Measurements from ENCODE around the gene CHGA.

Gene CHGA

GRCh38 chr14:92937051-92937937 lies 14.3 kb downstream of the CHGA start:
- Histone ChIP-seq H3K9ac (no peak overlapping the region), H3K27me3 (no peaks in the 10 kb centered on the region), H3K9me3 (replicated peaks in 1 of 11) (no peaks in the 10 kb centered on the region), H3K4me3 (no peak overlapping the region), H3K36me3 (peaks cover 0 to 65% (median 25%) of the 10 kb centered on the region in 11 experiments; a peak in 16 of 22 replicates), H3K4me1 (peaks cover 0 to 28% (median 19%) of the 10 kb centered on the region in 10 experiments; a peak in 15 of 20 replicates), H3K4me2 (no peak overlapping the region), H3K27ac (no peak overlapping the region), H4K20me1 (peaks cover 0 to 100% (median 16%) of the 10 kb centered on the region in 11 experiments; a peak in 13 of 22 replicates)
- no peak for TF ChIP-seq Cebpa-rat (IDR thresholded peaks at IDR 0.05)

DNA sequence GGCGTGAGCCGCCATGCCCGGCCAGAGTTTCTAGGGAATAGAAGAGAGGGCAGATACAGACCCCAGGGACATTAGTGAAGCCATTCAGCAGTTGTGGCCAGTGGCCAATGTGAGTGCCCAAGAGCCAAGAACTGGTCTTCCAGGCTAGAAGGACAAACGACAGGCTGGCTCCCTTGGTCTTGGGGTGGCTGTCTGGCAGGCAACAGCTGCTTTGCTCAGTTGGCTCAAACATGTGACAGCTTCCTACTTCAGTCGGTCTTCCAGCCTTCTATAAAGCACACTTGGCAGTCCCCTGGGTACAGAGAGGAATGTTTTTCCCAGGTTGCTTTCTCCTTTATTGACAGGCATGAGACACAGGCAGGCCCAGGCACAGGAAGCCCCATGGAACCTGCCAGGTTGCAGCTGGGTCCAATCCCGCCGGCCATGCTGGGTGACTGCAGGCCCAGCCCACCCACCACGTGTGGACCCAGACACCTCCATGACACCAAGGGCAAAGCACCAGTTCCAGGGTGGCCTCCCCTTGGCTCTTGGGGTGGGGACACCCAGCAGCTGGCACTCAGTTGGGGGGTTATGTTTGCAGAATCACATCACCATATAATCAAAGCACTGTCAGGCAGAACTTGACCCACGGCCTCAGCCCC lies 15.4 kb downstream of the CHGA start:
- Histone ChIP-seq H3K4me2 (no peak overlapping the region), H3K9me3 (replicated peaks in 1 of 11) (no peaks in the 10 kb centered on the region), H3K27ac (no peak overlapping the region), H3K9ac (no peak overlapping the region), H3K36me3 (peaks cover 0 to 76% (median 35%) of the 10 kb centered on the region in 11 experiments; a peak in 18 of 22 replicates), H3K27me3 (no peaks in the 10 kb centered on the region), H4K20me1 (peaks cover 0 to 100% (median 22%) of the 10 kb centered on the region in 11 experiments; a peak in 16 of 22 replicates), H3K4me1 (peaks cover 0 to 30% (median 20%) of the 10 kb centered on the region in 10 experiments; a peak in 15 of 20 replicates), H3K4me3 (no peak overlapping the region)
- TF ChIP-seq Cebpa-rat (IDR thresholded peaks at IDR 0.05), result no peak

DNA sequence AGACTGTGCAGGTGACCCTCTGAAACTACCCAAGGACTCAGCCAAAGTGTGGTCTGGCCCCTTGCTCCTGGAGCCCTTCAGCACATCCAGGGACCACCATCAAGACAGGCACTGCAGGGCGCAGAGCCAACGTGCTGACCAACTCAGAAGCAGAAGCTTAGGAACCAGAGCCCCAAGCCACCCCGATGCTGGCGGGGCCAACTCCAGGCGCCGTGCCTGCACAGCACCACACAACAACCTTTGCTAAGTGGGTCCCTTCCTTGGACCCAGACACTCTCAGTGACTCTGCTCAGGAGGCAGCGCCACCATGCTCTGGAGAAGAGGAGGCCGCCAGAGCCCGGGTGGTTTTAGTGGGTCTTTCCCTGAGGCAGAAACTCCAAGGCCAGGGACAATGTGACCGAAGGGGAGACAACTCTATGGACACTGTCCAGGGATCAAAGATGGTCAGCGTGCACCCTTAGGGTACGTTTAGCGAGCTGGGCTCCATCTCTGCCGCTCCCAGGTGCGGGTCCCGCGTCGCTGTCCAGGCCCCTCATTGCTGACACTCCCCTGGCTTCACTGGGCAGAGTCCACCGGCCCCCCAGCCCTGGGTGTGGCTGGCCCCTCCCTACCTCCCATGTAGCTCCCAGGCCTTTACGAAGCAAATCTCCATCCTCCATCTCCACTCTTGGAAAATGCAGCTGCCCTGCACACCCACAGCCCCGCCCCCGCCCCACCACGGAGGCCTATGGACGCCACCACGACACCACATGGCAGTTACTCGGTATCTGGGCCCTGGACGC lies 16.1 kb downstream of the CHGA start:
- Histone ChIP-seq H3K9ac (no peak overlapping the region), H3K4me3 (no peak overlapping the region), H3K9me3 (replicated peaks in 1 of 11) (no peaks in the 10 kb centered on the region), H3K4me2 (peak overlapping the region in 2 of 11 experiments; percentile 52 to 66; a peak in 1 of 22 replicates), H3K27me3 (no peaks in the 10 kb centered on the region), H3K4me1 (peaks cover 0 to 37% (median 24%) of the 10 kb centered on the region in 10 experiments; a peak in 15 of 20 replicates), H3K27ac (no peak overlapping the region), H3K36me3 (peaks cover 0 to 83% (median 40%) of the 10 kb centered on the region in 11 experiments; a peak in 18 of 22 replicates), H4K20me1 (peaks cover 0 to 100% (median 30%) of the 10 kb centered on the region in 11 experiments; a peak in 17 of 22 replicates)
- TF ChIP-seq Cebpa-rat (IDR thresholded peaks at IDR 0.05), result no peak

DNA sequence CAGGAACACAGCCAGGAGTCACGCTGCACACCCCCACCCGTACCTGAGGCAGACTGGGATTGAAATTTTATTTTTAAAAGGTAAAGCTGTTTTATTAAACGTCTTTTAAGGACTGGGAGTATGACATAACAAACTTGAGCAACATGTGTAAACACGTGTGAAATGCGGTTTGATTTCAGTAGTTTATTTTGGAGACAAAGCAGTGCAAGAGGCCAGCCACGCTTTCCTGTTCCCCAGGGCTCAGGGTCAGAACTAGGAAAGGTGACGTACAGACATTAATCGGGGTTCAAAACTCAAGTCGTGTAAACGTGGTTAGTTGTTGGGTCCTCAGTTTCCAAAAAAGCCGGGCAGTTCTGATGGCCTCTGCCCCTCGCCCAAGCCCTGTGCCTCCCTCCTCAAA lies 16.7 kb downstream of the CHGA start:
- Histone ChIP-seq H3K4me2 (peak overlapping the region in 5 of 11 experiments; percentile 28 to 66 (median 54); a peak in 5 of 22 replicates), H3K36me3 (peaks cover 0 to 89% (median 40%) of the 10 kb centered on the region in 11 experiments; a peak in 18 of 22 replicates), H3K9ac (no peak overlapping the region), H3K9me3 (replicated peaks in 1 of 11) (no peaks in the 10 kb centered on the region), H3K4me1 (peaks cover 0 to 43% (median 30%) of the 10 kb centered on the region in 10 experiments; a peak in 16 of 20 replicates), H3K4me3 (no peak overlapping the region), H4K20me1 (peaks cover 0 to 100% (median 36%) of the 10 kb centered on the region in 11 experiments; a peak in 17 of 22 replicates), H3K27ac (no peak overlapping the region), H3K27me3 (no peaks in the 10 kb centered on the region)
- no peak for TF ChIP-seq Cebpa-rat (IDR thresholded peaks at IDR 0.05)

DNA sequence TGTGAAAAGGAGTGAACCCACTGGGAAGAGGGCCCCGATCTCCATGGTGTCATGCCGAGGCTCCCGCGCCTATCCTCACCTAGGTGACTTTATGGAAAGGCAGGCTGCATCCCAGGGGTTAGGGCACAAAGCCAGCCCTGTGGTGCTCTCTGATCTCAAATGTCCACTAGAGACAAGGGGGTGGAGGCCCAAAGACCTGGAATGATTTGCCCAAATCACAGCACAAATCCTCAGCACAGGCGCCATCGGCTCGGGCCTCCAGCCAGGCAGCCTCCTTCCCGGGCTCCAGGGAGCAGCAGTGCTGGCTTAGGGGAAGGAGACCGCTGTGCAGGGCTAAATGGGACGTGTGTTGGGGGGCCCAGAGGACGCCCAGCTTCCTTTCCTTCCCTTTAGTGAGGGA lies 17.6 kb downstream of the CHGA start:
- Histone ChIP-seq H3K27me3 (no peaks in the 10 kb centered on the region), H3K4me3 (no peak overlapping the region), H3K4me1 (peaks cover 0 to 52% (median 38%) of the 10 kb centered on the region in 10 experiments; a peak in 16 of 20 replicates), H3K36me3 (peaks cover under 1 to 96% (median 40%) of the 10 kb centered on the region in 11 experiments; a peak in 18 of 22 replicates), H3K9me3 (replicated peaks in 1 of 11) (no peaks in the 10 kb centered on the region), H4K20me1 (peaks cover 0 to 100% (median 44%) of the 10 kb centered on the region in 11 experiments; a peak in 17 of 22 replicates), H3K4me2 (peak overlapping the region in 8 of 11 experiments; percentile 20 to 66 (median 53); a peak in 13 of 22 replicates), H3K9ac (0 out of 22 replicates have a peak overlapping the region, but pooled peaks of 1 of the 11 experiments have one; percentile 18), H3K27ac (no peak overlapping the region)
- TF ChIP-seq Cebpa-rat (IDR thresholded peaks at IDR 0.05), result no peak

DNA sequence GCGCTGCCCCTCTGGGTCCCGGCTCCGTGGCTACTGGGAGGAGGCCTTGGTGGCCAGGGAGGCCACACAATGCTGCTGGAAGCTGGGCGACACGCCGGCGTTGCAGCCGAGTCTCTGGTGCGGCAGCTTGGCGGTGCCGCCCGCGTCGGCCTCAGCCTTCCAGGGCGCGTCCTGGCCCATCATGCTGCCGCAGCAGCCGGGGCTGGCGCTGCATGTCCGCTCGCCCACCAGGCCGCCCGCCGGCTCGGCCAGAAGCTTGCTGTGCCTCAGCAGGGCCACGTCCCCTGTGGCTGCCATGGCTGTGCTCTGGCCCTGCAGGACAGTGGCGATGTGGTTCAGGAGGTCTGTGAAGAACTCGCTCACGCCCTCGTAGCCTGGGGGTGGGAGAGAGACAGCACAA lies 18.6 kb downstream of the CHGA start:
- peaks cover 0 to 59% (median 45%) of the 10 kb centered on the region in 10 experiments; a peak in 16 of 20 replicates for H3K4me1 ChIP-seq
- no peak overlapping the region for H3K4me3 ChIP-seq
- H3K4me2 ChIP-seq, result peak overlapping the region in 5 of 11 experiments; percentile 28 to 66 (median 54); a peak in 3 of 22 replicates
- H3K27ac ChIP-seq, result no peak overlapping the region
- H3K9me3 ChIP-seq (replicated peaks in 1 of 11), result no peaks in the 10 kb centered on the region
- H3K27me3 ChIP-seq, result no peaks in the 10 kb centered on the region
- no peak for TF ChIP-seq Cebpa-rat (IDR thresholded peaks at IDR 0.05)
- H3K36me3 ChIP-seq, result peaks cover 6 to 96% (median 42%) of the 10 kb centered on the region in 11 experiments; a peak in 19 of 22 replicates
- peaks cover 0 to 100% (median 50%) of the 10 kb centered on the region in 11 experiments; a peak in 17 of 22 replicates for H4K20me1 ChIP-seq
- no peak overlapping the region for H3K9ac ChIP-seq

DNA sequence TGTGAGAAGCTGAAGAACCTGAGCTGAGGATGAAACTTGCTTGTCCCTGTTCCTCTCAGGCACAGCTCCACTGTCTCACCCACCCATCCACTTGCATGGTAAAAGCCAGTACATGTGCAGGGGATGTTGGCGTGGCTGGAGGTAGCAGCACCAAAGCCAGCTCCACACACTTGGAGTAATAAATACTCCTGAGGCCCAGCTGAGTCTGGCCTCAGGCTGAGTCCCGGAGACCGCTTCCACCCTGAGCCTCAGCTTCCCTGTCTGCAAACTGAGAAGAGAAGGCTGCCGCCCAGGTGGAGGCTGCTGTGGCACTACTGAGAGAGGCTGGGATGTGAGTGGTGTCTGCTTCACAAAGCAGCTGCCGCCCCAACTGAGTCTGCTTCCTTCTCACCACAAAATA lies 19.2 kb downstream of the CHGA start:
- H3K4me3 ChIP-seq, result no peak overlapping the region
- peaks cover 0 to 100% (median 50%) of the 10 kb centered on the region in 11 experiments; a peak in 17 of 22 replicates for H4K20me1 ChIP-seq
- no peak overlapping the region for H3K27ac ChIP-seq
- no peaks in the 10 kb centered on the region for H3K27me3 ChIP-seq
- peaks cover 6 to 94% (median 43%) of the 10 kb centered on the region in 11 experiments; a peak in 19 of 22 replicates for H3K36me3 ChIP-seq
- no peak for TF ChIP-seq Cebpa-rat (IDR thresholded peaks at IDR 0.05)
- H3K9ac ChIP-seq, result no peak overlapping the region
- no peak overlapping the region for H3K4me2 ChIP-seq
- H3K9me3 ChIP-seq (replicated peaks in 1 of 11), result no peaks in the 10 kb centered on the region
- peaks cover 0 to 61% (median 46%) of the 10 kb centered on the region in 10 experiments; a peak in 17 of 20 replicates for H3K4me1 ChIP-seq

DNA sequence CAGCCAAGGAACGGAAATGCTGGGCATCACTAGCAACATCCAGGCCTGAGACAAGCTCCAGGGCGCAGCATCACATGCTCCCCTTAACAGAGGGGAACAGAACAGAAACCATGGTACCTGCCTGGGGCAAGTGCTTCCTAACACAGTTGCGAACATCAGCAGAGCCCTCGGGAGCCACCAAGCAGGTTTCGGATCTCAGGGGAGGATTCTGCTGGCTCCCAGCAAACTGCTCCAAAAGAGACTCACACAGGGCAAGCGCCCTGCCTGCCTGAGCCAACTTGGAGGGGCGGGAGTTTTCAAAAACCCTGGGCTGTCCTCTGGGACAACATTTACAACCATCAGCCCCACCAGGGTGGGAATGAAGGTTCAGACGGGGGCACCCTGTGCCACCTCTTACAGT lies 19.6 kb downstream of the CHGA start:
- no peak for TF ChIP-seq Cebpa-rat (IDR thresholded peaks at IDR 0.05)
- no peak overlapping the region for H3K4me3 ChIP-seq
- H3K27me3 ChIP-seq, result no peaks in the 10 kb centered on the region
- H3K36me3 ChIP-seq, result peaks cover 6 to 94% (median 47%) of the 10 kb centered on the region in 11 experiments; a peak in 19 of 22 replicates
- peaks cover 0 to 61% (median 46%) of the 10 kb centered on the region in 10 experiments; a peak in 17 of 20 replicates for H3K4me1 ChIP-seq
- peaks cover 0 to 100% (median 50%) of the 10 kb centered on the region in 11 experiments; a peak in 17 of 22 replicates for H4K20me1 ChIP-seq
- no peak overlapping the region for H3K27ac ChIP-seq
- no peak overlapping the region for H3K9ac ChIP-seq
- H3K9me3 ChIP-seq (replicated peaks in 1 of 11), result no peaks in the 10 kb centered on the region
- no peak overlapping the region for H3K4me2 ChIP-seq
